Transverse colon (tissue), 4 donors: Measurements from ENCODE around the gene CEND1.
A peak's percentile ranks its signal among the peaks of the same experiment; 100 is the strongest.

Experiments
- POLR2AphosphoS5 ChIP-seq, 3 donors: sonication (generic); formaldehyde crosslinking; IDR thresholded peaks; one replicate each; pipeline ENCODE4 v1.6.1; 2016; ENCODE audit warnings: antibody characterized with exemption in 3 of 3
- TF ChIP-seq, protein P1 (sequence below), 5 experiments: fragments of 200-600 bp in 3 of 5; fragments of 450-650 bp in 2 of 5; sonication (generic) in 3 of 5; IDR thresholded peaks; 1 replicate in 2 of 5; 2 replicates in 3 of 5; pipeline ENCODE4 v1.5.1; 2016 to 2017; ENCODE audit warnings: antibody characterized with exemption in 5 of 5, inconsistent platforms in 3 of 5, mild to moderate bottlenecking in 2 of 5, moderate library complexity in 1 of 5

DNA sequence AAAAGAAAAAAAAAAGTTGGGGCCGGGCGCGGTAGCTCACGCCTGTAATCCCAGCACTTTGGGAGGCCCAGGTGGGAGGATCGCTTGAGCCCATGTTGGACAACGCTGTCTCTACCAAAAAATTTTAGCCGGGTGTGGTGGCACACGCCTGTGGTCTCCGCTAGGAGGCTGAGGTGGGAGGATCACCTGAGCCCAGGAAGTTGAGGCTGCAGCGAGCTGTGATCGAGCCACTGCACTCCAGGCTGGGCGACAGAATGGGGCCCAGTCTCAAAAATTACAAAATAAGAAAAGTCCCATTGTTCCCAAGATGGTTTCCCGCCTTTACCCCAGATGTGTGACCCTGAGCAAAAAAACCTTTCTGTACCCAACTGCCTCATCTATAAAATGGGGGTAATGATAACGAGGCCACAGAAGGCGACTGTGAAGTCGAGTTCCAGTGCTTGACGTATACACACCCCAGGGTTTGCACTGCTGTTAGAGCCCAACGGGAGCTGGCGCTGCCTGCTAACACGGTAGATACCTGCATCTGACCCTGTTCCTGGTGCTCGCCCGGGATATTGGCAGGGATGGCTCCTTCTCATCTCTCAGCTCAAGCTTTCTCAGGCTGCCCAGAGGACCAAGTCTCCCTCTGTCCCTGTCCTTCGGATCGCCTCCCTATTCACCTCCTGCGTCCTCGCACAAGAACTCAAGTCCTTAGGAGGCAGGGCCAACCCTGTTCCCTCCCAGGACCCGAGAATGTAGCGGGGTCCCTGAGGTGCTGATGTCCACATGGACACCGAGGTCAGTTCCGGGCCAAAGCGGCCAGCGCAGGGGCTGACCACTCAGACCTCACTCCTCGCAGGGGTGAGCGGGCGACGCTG, 18.8 kb upstream of the CEND1 start:
- TF ChIP-seq, protein P1, sequence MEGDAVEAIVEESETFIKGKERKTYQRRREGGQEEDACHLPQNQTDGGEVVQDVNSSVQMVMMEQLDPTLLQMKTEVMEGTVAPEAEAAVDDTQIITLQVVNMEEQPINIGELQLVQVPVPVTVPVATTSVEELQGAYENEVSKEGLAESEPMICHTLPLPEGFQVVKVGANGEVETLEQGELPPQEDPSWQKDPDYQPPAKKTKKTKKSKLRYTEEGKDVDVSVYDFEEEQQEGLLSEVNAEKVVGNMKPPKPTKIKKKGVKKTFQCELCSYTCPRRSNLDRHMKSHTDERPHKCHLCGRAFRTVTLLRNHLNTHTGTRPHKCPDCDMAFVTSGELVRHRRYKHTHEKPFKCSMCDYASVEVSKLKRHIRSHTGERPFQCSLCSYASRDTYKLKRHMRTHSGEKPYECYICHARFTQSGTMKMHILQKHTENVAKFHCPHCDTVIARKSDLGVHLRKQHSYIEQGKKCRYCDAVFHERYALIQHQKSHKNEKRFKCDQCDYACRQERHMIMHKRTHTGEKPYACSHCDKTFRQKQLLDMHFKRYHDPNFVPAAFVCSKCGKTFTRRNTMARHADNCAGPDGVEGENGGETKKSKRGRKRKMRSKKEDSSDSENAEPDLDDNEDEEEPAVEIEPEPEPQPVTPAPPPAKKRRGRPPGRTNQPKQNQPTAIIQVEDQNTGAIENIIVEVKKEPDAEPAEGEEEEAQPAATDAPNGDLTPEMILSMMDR (IDR thresholded peaks at IDR 0.05), result peak in 1 of 5 experiments; percentile 20
- no peak for TF ChIP-seq POLR2AphosphoS5 (IDR thresholded peaks at IDR 0.05)
